GM23248 (cell line): ENCODE data around the gene DNAJC8. TPM values are rescaled to one million over a fixed set of nuclear protein-coding genes. Genes with fewer than 3 reads are reported as not detected.

ENCODE experiments used
- DNase-seq: peaks from one replicate; pipeline ENCODE4 v3.0.0-alpha.2; 2015
- H2AFZ ChIP-seq: fragments of 200-600 bp; sonication (generic); 2 replicates; pipeline ENCODE4 v1.6.1; 2016; ENCODE audit warnings: antibody characterized with exemption
- H3F3A ChIP-seq: fragments of 200-600 bp; sonication (generic); 2 replicates; pipeline ENCODE4 v1.6.1; 2016; ENCODE audit warnings: mild to moderate bottlenecking, antibody characterized with exemption, mixed run types; ENCODE audit not compliant: insufficient read depth
- H3K27ac ChIP-seq: fragments of 200-600 bp; sonication (generic); 2 replicates; pipeline ENCODE4 v1.5.1; 2016; ENCODE audit warnings: mild to moderate bottlenecking
- H3K27me3 ChIP-seq: fragments of 200-600 bp; sonication (generic); replicated peaks from 2 replicates; pipeline ENCODE4 v1.6.1; 2016; ENCODE audit warnings: mild to moderate bottlenecking; ENCODE audit not compliant: insufficient read depth
- H3K36me3 ChIP-seq: fragments of 200-600 bp; sonication (generic); 2 replicates; pipeline ENCODE4 v1.6.1; 2016; ENCODE audit warnings: low read depth, mild to moderate bottlenecking
- H3K4me1 ChIP-seq: fragments of 200-600 bp; sonication (generic); 2 replicates; pipeline ENCODE4 v1.6.1; 2016; ENCODE audit warnings: mild to moderate bottlenecking; ENCODE audit not compliant: insufficient read depth
- H3K4me2 ChIP-seq: fragments of 200-600 bp; sonication (generic); one replicate; pipeline ENCODE4 v1.6.1; 2016; ENCODE audit warnings: mild to moderate bottlenecking; ENCODE audit not compliant: unreplicated experiment
- H3K4me3 ChIP-seq: fragments of 200-600 bp; sonication (generic); 2 replicates; pipeline ENCODE4 v1.5.1; 2016; ENCODE audit warnings: mild to moderate bottlenecking
- H3K79me2 ChIP-seq: fragments of 200-600 bp; sonication (generic); 2 replicates; pipeline ENCODE4 v1.6.1; 2016; ENCODE audit warnings: mild to moderate bottlenecking; ENCODE audit not compliant: insufficient read depth
- H3K9ac ChIP-seq: fragments of 200-600 bp; sonication (generic); 2 replicates; pipeline ENCODE4 v1.6.1; 2016; ENCODE audit warnings: mild to moderate bottlenecking
- H3K9me2 ChIP-seq: fragments of 200-600 bp; sonication (generic); 2 replicates; pipeline ENCODE4 v1.6.1; 2016; ENCODE audit warnings: mixed run types, mild to moderate bottlenecking, moderate library complexity; ENCODE audit not compliant: insufficient read depth
- H3K9me3 ChIP-seq: fragments of 200-600 bp; sonication (generic); one replicate; pipeline ENCODE4 v1.6.1; 2017; ENCODE audit warnings: low read depth
- H4K20me1 ChIP-seq: fragments of 200-600 bp; sonication (generic); 2 replicates; pipeline ENCODE4 v1.6.0; 2016; ENCODE audit not compliant: insufficient read depth
- EZH2 ChIP-seq: fragments of 200-600 bp; sonication (generic); IDR thresholded peaks from 2 replicates; pipeline ENCODE4 v1.6.1; 2018; ENCODE audit warnings: antibody characterized with exemption, mild to moderate bottlenecking; ENCODE audit not compliant: insufficient read depth, poor library complexity, severe bottlenecking
- EZH2phosphoT487 ChIP-seq: fragments of 200-600 bp; sonication (generic); IDR thresholded peaks from 2 replicates; pipeline ENCODE4 v1.6.1; 2018; ENCODE audit warnings: antibody characterized with exemption, moderate library complexity, mild to moderate bottlenecking, low read depth; ENCODE audit not compliant: insufficient read depth
- WGBS, 2 experiments: methylation state at CpG; one replicate each; pipeline ENCODE4 v1.1.6; 2015 to 2017; ENCODE audit warnings: low lambda C conversion rate in 2 of 2, low coverage in 1 of 2; ENCODE audit errors: missing lambda C conversion rate in 2 of 2; 5-methylcytosine and 5-hydroxymethylcytosine counted together
- in situ Hi-C: fragments of 300-500 bp; cut with MboI; formaldehyde crosslinking; loops from 2 replicates; pipeline ENCODE4 v1.15.0; 2020
- polyA plus RNA-seq: library from polyadenylated mRNA; unstranded; fragments of >200 nt; fragmentation: Nextera tagmentation; extraction: Ambion mirVana; gene quantifications from 2 replicates; pipeline ENCODE4 v1.2.1, GENCODE V29; 2016
- total RNA-seq: library from RNA; depleted of rRNA; stranded (reverse); fragments of >200 nt; shearing (Covaris generic); gene quantifications from 2 replicates; pipeline ENCODE4 v1.2.3, GENCODE V29; 2014; rRNA removed

DNAJC8 gene, protein sequence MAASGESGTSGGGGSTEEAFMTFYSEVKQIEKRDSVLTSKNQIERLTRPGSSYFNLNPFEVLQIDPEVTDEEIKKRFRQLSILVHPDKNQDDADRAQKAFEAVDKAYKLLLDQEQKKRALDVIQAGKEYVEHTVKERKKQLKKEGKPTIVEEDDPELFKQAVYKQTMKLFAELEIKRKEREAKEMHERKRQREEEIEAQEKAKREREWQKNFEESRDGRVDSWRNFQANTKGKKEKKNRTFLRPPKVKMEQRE
- total RNA-seq (52.7 and 53.0 TPM in 2 replicates), polyA plus RNA-seq (98.6 and 101 TPM in 2 replicates)

DNA sequence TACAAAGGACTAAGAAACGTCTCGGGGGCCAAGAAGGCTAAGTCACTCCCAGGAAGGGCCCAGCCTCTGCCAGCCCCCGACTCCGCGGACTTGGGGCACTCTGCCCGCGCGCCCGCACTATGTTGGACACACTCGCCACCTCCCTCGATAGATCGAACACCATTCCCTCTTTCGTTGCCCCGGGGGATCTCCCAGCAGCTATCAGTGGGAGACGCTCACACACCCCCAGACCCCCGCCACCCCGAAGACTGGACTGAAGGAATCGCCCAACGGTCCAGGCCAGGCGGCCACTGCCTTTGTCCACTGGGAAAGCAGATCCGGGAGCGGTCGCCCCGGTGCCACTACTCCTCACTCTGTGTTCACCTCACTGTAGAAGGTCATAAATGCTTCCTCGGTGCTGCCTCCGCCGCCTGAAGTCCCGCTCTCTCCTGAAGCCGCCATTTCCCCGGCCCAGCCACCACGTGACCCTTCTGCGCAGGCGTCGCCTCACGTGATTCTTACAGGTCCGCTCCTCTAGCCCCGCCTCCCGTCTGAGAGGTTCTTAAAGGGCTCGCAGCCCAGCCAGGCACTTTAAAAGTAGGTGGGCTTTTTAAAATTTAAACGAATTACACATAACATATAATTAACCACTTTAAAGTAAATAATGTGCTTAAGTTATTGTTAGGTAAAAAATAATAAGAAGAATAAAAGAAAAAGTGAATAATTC lies at the start of gene DNAJC8:
Gene DNAJC8 (minus strand): TSS at position 472 of the 706 bp plus-strand sequence. CDS start 31 bp downstream, at position 441.
- no peak for TF ChIP-seq EZH2phosphoT487
- TF ChIP-seq EZH2, result no peak
- H3K4me3 ChIP-seq, result peak within 1 kb of the TSS; percentile 94
- no peaks in the 10 kb centered on the region for H3K9me2 ChIP-seq
- H4K20me1 ChIP-seq, result no peaks in the 10 kb centered on the region
- no peaks in the 10 kb centered on the region for H3K9me3 ChIP-seq
- peak within 1 kb of the TSS; percentile 95 for H3K4me2 ChIP-seq
- peaks cover 14% of the 10 kb centered on the region for H3F3A ChIP-seq
- peak within 1 kb of the TSS; percentile 97 for H3K9ac ChIP-seq
- in situ Hi-C loops, result no loop called here
- peak within 1 kb of the TSS; percentile 64 for H3K27ac ChIP-seq
- H3K36me3 ChIP-seq, result peaks cover 15% of the 10 kb centered on the region
- WGBS, 2 experiments, result 1% methylated on average over 37 to 40 of the region's 40 CpGs
- H3K27me3 ChIP-seq, result no peaks in the 10 kb centered on the region
- H3K4me1 ChIP-seq, result peaks cover 30% of the 10 kb centered on the region; the same call in 1 of the 2 replicates
- DNase-seq, result peak; percentile 99
- peak within 1 kb of the TSS; percentile 94 for H2AFZ ChIP-seq
- H3K79me2 ChIP-seq, result peaks cover 74% of the 10 kb centered on the region

DNA sequence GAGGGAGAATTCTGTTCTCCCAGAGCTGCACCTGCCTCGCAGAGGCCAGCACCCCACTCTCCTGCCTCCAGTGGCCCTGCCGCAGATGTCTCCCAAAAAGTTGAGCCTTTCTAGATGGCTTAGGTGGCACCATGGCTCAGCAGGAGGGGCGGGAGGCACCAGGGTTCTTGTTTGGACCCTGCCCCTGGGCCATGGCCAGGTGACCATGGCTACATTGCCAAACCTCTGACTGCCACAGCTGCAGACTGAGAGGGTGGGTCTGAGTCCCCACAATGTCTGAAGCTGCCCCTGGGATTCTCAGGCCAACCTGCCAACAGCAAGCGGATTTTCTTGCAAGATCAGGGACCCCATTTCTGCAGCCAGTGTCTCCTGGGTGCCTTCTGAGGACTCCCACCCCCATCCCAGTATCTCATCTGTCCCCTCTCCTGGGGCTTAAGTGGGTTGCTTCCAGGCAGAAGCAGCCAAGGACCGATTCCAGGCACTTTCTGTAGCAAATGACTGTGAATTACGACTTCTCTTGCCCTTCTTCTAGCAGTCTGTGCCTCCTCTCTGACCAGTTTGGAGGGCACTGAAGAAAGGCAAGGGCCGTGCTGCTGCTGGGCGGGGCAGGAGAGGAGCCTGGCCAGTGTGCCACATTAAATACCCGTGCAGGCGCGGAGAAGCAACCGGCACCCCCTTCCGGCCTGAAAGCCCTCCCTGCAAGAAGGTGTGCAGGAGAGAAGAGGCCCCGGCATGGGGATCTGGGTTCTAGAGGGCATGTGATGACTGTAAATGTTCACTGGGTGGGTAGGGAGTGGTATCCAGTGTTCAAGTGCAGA lies 49.0 kb upstream of the DNAJC8 start:
- H3K27me3 ChIP-seq, result no peaks in the 10 kb centered on the region
- TF ChIP-seq EZH2 (no peak), EZH2phosphoT487 (no peak)

DNA sequence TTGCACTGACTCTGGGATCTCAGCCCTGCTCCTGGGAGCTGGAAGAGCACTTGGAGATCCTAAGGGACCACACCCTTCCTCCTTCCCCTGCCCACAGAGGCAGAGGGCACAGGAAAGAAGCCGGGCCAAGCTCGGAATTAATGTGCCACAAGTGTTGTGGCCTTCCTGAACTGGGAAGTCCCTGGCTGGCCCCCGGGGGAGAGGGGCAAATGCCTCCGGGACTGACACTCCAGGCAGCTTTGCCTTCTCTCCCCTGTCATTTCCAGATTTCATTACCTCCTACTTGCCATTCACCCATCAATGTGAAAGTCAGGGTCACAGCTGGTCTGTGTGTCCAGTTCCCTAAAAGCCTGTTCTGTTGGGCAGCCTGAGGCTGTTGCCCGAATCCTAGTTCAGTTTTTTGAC lies 48.1 kb upstream of the DNAJC8 start:
- in situ Hi-C loops, result no loop called here
- H3K27ac ChIP-seq, result no peak overlapping the region
- no peaks in the 10 kb centered on the region for H3K27me3 ChIP-seq
- H3K9me2 ChIP-seq, result no peaks in the 10 kb centered on the region
- peaks cover 76% of the 10 kb centered on the region for H3F3A ChIP-seq
- no peaks in the 10 kb centered on the region for H3K4me1 ChIP-seq
- peaks cover 52% of the 10 kb centered on the region for H3K79me2 ChIP-seq
- no peak overlapping the region for H2AFZ ChIP-seq
- no peak for DNase-seq
- H3K9me3 ChIP-seq, result no peaks in the 10 kb centered on the region
- WGBS, 2 experiments, result 64 to 73% methylated on average over 5 of the region's 5 CpGs
- peaks cover 79% of the 10 kb centered on the region for H3K36me3 ChIP-seq
- TF ChIP-seq EZH2phosphoT487 (no peak), EZH2 (no peak)
- H3K4me2 ChIP-seq, result no peak overlapping the region
- H3K9ac ChIP-seq, result no peak overlapping the region
- no peak overlapping the region for H3K4me3 ChIP-seq
- peaks cover 5% of the 10 kb centered on the region; the same call in 1 of the 2 replicates for H4K20me1 ChIP-seq

More for the DNA sequence above, 49.0 kb upstream of the DNAJC8 start:
- Histone ChIP-seq H3K27ac (no peak overlapping the region), H3K9me2 (no peaks in the 10 kb centered on the region), H3K36me3 (peaks cover 75% of the 10 kb centered on the region), H3K4me2 (no peak overlapping the region), H3K4me1 (no peaks in the 10 kb centered on the region), H3K9me3 (no peaks in the 10 kb centered on the region), H4K20me1 (peaks cover 5% of the 10 kb centered on the region; the same call in 1 of the 2 replicates), H3F3A (peaks cover 82% of the 10 kb centered on the region), H3K79me2 (peaks cover 48% of the 10 kb centered on the region), H3K9ac (no peak overlapping the region), H3K4me3 (no peak overlapping the region), H2AFZ (no peak overlapping the region)
- 80% methylated on average over 14 of the region's 14 CpGs for WGBS, 2 experiments
- in situ Hi-C loops, result no loop called here
- DNase-seq, result no peak

DNA sequence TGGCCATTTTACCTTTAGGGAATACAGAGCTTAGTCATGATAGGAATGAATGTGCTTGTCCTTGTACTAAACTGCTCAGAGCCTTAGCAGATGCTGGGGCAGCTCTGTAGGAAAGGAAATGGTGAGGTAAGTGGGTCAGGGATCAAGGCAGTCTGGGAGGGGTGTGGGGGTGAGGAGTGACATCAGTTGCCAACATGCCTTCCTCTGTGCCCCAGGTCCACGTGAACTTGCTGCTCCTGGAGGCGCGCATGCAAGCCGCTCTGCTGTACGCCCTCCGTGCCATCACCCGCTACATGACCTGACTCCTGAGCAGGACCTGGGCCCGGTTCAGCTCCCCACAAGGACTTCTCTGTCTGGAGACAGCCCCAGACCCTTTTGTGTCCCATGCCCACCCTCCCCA lies 47.7 kb upstream of the DNAJC8 start:
- H3K27ac ChIP-seq, result no peak overlapping the region
- peaks cover 71% of the 10 kb centered on the region for H3F3A ChIP-seq
- 97 to 99% methylated on average over 8 of the region's 8 CpGs for WGBS, 2 experiments
- H2AFZ ChIP-seq, result no peak overlapping the region
- no peaks in the 10 kb centered on the region for H3K4me1 ChIP-seq
- H3K36me3 ChIP-seq, result peaks cover 82% of the 10 kb centered on the region
- H3K9ac ChIP-seq, result no peak overlapping the region
- in situ Hi-C loops, result no loop called here
- H3K4me2 ChIP-seq, result no peak overlapping the region
- no peak for TF ChIP-seq EZH2
- TF ChIP-seq EZH2phosphoT487, result no peak
- H3K27me3 ChIP-seq, result no peaks in the 10 kb centered on the region
- no peaks in the 10 kb centered on the region for H3K9me2 ChIP-seq
- H4K20me1 ChIP-seq, result peaks cover 5% of the 10 kb centered on the region; the same call in 1 of the 2 replicates
- DNase-seq, result no peak
- peaks cover 57% of the 10 kb centered on the region for H3K79me2 ChIP-seq
- H3K9me3 ChIP-seq, result no peaks in the 10 kb centered on the region
- H3K4me3 ChIP-seq, result no peak overlapping the region
